D341Med (cell line): ENCODE measurements around the gene MAP4K4.
A peak's percentile ranks its signal among the peaks of the same experiment; 100 is the strongest.

ENCODE experiments used
- DNase-seq: peaks from one replicate; pipeline ENCODE4 v3.0.0; 2012; ENCODE audit warnings: low spot score

Gene MAP4K4

GRCh38 chr2:101815739-101816391, 118.4 kb downstream of the MAP4K4 start:
- no peak for DNase-seq

GRCh38 chr2:101816598-101816997, 119.1 kb downstream of the MAP4K4 start:
- no peak for DNase-seq

- DNase-seq, result no peak
Observed at GRCh38 chr2:101817481-101817880, 120.0 kb downstream of the MAP4K4 start.

GRCh38 chr2:101818531-101819451, 121.3 kb downstream of the MAP4K4 start:
- DNase-seq, result no peak

- DNase-seq, result no peak
Observed at GRCh38 chr2:101820519-101820918, 123.0 kb downstream of the MAP4K4 start.

GRCh38 chr2:101821059-101821805, 123.7 kb downstream of the MAP4K4 start:
- no peak for DNase-seq

- no peak for DNase-seq
Observed at GRCh38 chr2:101821828-101822458, 124.4 kb downstream of the MAP4K4 start.

GRCh38 chr2:101823347-101823791, 125.9 kb downstream of the MAP4K4 start:
- peak; percentile 62 for DNase-seq

GRCh38 chr2:101823859-101824258, 126.4 kb downstream of the MAP4K4 start:
- DNase-seq, result no peak

- DNase-seq, result no peak
Observed at GRCh38 chr2:101826716-101827115, 129.2 kb downstream of the MAP4K4 start.

GRCh38 chr2:101827246-101827645, 129.7 kb downstream of the MAP4K4 start:
- DNase-seq, result no peak

GRCh38 chr2:101828257-101828656, 130.8 kb downstream of the MAP4K4 start:
- DNase-seq, result no peak

GRCh38 chr2:101828673-101829334, 131.3 kb downstream of the MAP4K4 start:
- DNase-seq, result no peak

- no peak for DNase-seq
Observed at GRCh38 chr2:101829429-101829828, 131.9 kb downstream of the MAP4K4 start.

- DNase-seq, result no peak
Observed at GRCh38 chr2:101830146-101830545, 132.6 kb downstream of the MAP4K4 start.

GRCh38 chr2:101830555-101830954, 133.0 kb downstream of the MAP4K4 start:
- DNase-seq, result no peak

- DNase-seq, result peak; percentile 69
Observed at GRCh38 chr2:101831351-101831865, 133.9 kb downstream of the MAP4K4 start.

GRCh38 chr2:101832114-101832513, 134.6 kb downstream of the MAP4K4 start:
- DNase-seq, result no peak

- no peak for DNase-seq
Observed at GRCh38 chr2:101833890-101834523, 136.5 kb downstream of the MAP4K4 start.

GRCh38 chr2:101837354-101837753, 139.8 kb downstream of the MAP4K4 start:
- DNase-seq, result no peak
